C4-2B (cell line): ENCODE measurements around the gene WBP2.
"Not testable (repeated sequence)": the region's sequence is repeated elsewhere in the genome, so short reads cannot be mapped to it uniquely, and the experiment has no call there.

Experiments used
- CTCF ChIP-seq: fragments of 450-650 bp; conservative IDR thresholded peaks from 2 replicates; pipeline ENCODE4 v1.5.1; 2017; ENCODE audit warnings: mild to moderate bottlenecking
- ZFX ChIP-seq: fragments of 450-650 bp; IDR thresholded peaks from 2 replicates; pipeline ENCODE4 v1.6.1; 2017

GRCh38 chr17:75865404-75866188 lies 10.5 kb upstream of the WBP2 start:
- TF ChIP-seq CTCF, ZFX: not testable (repeated sequence)
